OCI-LY7 (cell line): ENCODE data around the gene PUM2. TPM values are rescaled to one million over a fixed set of nuclear protein-coding genes. Genes with fewer than 3 reads are reported as not detected.

Source experiments
- BruUV-seq: library from RNA; stranded (reverse); fragments of 400-500 nt; replicated peaks from 2 replicates; lab custom pipeline; 2021; lab: Mats Ljungman, UMichigan
- CTCF ChIA-PET: fragments of 300-600 bp; sonication (Branson Sonifier 250); formaldehyde crosslinking; loops from one replicate; lab custom pipeline; 2022; ENCODE audit warnings: antibody characterized with exemption; ENCODE audit not compliant: unreplicated experiment; lab: Charles Lee
- POLR2A ChIA-PET: fragments of 300-600 bp; sonication (Branson Sonifier 250); formaldehyde crosslinking; loops from one replicate; lab custom pipeline; 2022; ENCODE audit warnings: antibody characterized with exemption; lab: Charles Lee
- DNase-seq: peaks from one replicate; pipeline ENCODE4 v3.0.0-alpha.2; 2015; ENCODE audit warnings: low spot score
- H2AFZ ChIP-seq: fragments of 200-600 bp; sonication (generic), shearing (Covaris generic); 2 replicates; pipeline ENCODE4 v1.6.1; 2014; ENCODE audit warnings: mild to moderate bottlenecking, antibody characterized with exemption, low read length, moderate library complexity
- H3K27ac ChIP-seq: fragments of 200-600 bp; sonication (generic); 2 replicates; pipeline ENCODE4 v1.5.1; 2014; ENCODE audit warnings: mixed run types, low read depth, mild to moderate bottlenecking, moderate library complexity, low read length, inconsistent platforms; ENCODE audit not compliant: poor library complexity, severe bottlenecking
- H3K36me3 ChIP-seq: fragments of 200-600 bp; sonication (generic); 2 replicates; pipeline ENCODE4 v1.6.1; 2014; ENCODE audit warnings: mild to moderate bottlenecking, antibody characterized with exemption, low read length, moderate library complexity, mixed read lengths; ENCODE audit not compliant: insufficient read depth
- H3K4me1 ChIP-seq: fragments of 200-600 bp; sonication (generic); 2 replicates; pipeline ENCODE4 v1.5.1; 2014; ENCODE audit warnings: mild to moderate bottlenecking, low read length; ENCODE audit not compliant: insufficient read depth, poor library complexity, severe bottlenecking
- H3K4me2 ChIP-seq: fragments of 200-600 bp; sonication (generic); 2 replicates; pipeline ENCODE4 v1.6.1; 2014; ENCODE audit warnings: mild to moderate bottlenecking, low read length
- H3K4me3 ChIP-seq: fragments of 200-600 bp; sonication (generic); 2 replicates; pipeline ENCODE4 v1.5.1; 2014; ENCODE audit warnings: mild to moderate bottlenecking, low read depth, low read length; ENCODE audit not compliant: poor library complexity, severe bottlenecking
- H3K79me2 ChIP-seq: fragments of 200-600 bp; sonication (generic); 2 replicates; pipeline ENCODE4 v1.6.1; 2016; ENCODE audit warnings: low read depth, mild to moderate bottlenecking, low read length, moderate library complexity, mixed read lengths; ENCODE audit not compliant: insufficient read depth
- H3K9me2 ChIP-seq: fragments of 200-600 bp; sonication (generic); 2 replicates; pipeline ENCODE4 v1.6.1; 2016; ENCODE audit warnings: mild to moderate bottlenecking, low read length, mixed read lengths; ENCODE audit not compliant: insufficient read depth
- H3K9me3 ChIP-seq: fragments of 200-600 bp; sonication (generic); 2 replicates; pipeline ENCODE4 v1.6.1; 2014; ENCODE audit warnings: mild to moderate bottlenecking, mixed run types, low read length, mixed read lengths
- H4K20me1 ChIP-seq: fragments of 200-600 bp; sonication (generic); 2 replicates; pipeline ENCODE4 v1.6.1; 2014; ENCODE audit warnings: mild to moderate bottlenecking, antibody characterized with exemption, low read length, moderate library complexity, mixed read lengths; ENCODE audit not compliant: insufficient read depth
- CTCF ChIP-seq: fragments of 200-600 bp; sonication (generic); conservative IDR thresholded peaks from 2 replicates; pipeline ENCODE4 v1.5.1; 2014; ENCODE audit warnings: mild to moderate bottlenecking, antibody characterized with exemption, low read length, moderate library complexity, mixed read lengths
- EZH2phosphoT487 ChIP-seq: fragments of 200-600 bp; sonication (generic); IDR thresholded peaks from 2 replicates; pipeline ENCODE4 v1.6.1; 2018; ENCODE audit warnings: low read depth, borderline replicate concordance, mild to moderate bottlenecking, mixed run types, antibody characterized with exemption, low read length, moderate library complexity, mixed read lengths
- intact Hi-C: fragments of 100-400 bp; cut with micrococcal nuclease; formaldehyde crosslinking; loops from one replicate; pipeline ENCODE4 v1.10.0; 2022; ENCODE audit not compliant: unreplicated experiment
- total RNA-seq, 2 experiments: library from RNA; depleted of rRNA in 1 of 2; stranded (reverse); fragments of >200 nt in 1 of 2; shearing (Covaris generic) in 1 of 2; gene quantifications; 2 replicates each; pipeline ENCODE4 v1.2.3, GENCODE V29; 2014 to 2022

PUM2 gene
- total RNA-seq, 2 experiments from 2014 or later, result 48.2 to 122 TPM

DNA sequence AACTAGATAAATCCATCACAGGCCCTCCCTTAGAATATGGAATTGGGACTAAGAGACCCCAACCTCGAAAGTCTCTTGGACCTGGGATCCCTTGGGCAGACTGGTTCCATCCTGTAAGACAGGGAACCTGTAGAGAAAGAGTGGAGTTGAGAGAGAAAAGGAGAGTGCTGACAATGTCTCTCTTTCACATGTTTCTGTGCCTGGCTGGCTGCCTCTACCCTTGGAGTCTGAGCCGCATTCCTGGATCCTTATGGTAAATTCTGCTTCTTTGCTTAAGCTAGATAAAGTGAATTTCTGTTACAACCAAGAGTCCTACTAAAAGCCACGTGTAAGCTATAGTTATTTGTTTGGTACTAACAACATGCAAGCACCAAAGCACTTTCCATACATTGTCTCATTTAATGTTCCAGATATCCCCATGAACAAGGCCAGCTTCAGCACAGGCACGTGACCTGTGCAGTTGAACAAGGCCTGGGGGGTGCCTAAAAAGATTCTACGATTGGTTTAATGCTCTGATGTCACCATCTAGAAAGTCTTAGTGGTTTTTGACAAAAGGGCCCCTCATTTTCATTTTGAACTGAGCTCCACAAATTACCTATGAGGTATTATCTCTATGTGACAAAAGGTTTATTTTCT, 2.1 kb upstream of the PUM2 start:
- H3K9me2 ChIP-seq, result no peaks in the 10 kb centered on the region
- H3K4me1 ChIP-seq, result peaks cover 25% of the 10 kb centered on the region
- H3K9me3 ChIP-seq, result no peaks in the 10 kb centered on the region
- intact Hi-C loops, result no loop called here
- TF ChIP-seq CTCF (no peak), EZH2phosphoT487 (no peak)
- peaks cover 21% of the 10 kb centered on the region for H3K36me3 ChIP-seq
- peaks cover 18% of the 10 kb centered on the region for H4K20me1 ChIP-seq
- CTCF ChIA-PET, result interaction anchor here (1.0 kb wide), 1 partner anchor 8 kb away, joined by 4 read pairs; no protein-coding TSS in a partner anchor
- POLR2A ChIA-PET, result interaction anchor here (0.7 to 1.3 kb wide), 4 partner anchors 15 to 35 kb away, joined by 3 to 5 read pairs (median 3); no protein-coding TSS in a partner anchor
- peak overlapping the region; percentile 83 for H3K4me2 ChIP-seq
- no peak for DNase-seq
- H3K4me3 ChIP-seq, result peak overlapping the region; percentile 75
- no peak overlapping the region for H3K27ac ChIP-seq
- peak overlapping the region; percentile 76; the same call in 1 of the 2 replicates for H2AFZ ChIP-seq
- no TSS peak for BruUV-seq
- H3K79me2 ChIP-seq, result peaks cover 31% of the 10 kb centered on the region

DNA sequence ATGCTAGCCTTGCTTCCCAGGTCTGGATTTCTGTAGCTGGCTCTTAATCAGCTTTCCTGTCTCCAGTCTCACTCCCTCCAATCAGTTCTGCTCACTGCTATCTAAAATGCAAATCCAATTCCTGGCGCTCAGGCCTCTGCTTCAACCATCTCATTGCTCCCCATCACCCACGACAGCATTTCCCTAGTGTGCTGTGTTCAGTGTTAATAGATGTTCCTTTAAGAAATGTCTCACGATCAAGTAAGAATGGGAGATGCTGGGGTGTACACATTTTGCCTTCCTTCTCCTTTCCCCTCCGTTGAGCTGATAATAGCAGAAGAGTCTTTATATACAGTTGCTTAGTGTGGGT, 1.6 kb upstream of the PUM2 start:
- peak; percentile 29 for DNase-seq
- Histone ChIP-seq H3K9me3 (no peaks in the 10 kb centered on the region), H3K79me2 (peaks cover 36% of the 10 kb centered on the region), H4K20me1 (peaks cover 23% of the 10 kb centered on the region), H3K27ac (peak overlapping the region; percentile 91), H3K9me2 (no peaks in the 10 kb centered on the region), H3K4me3 (peak overlapping the region; percentile 75), H2AFZ (peak overlapping the region; percentile 76; the same call in 1 of the 2 replicates), H3K36me3 (peaks cover 26% of the 10 kb centered on the region), H3K4me1 (peaks cover 30% of the 10 kb centered on the region), H3K4me2 (peak overlapping the region; percentile 83)
- intact Hi-C loops, result no loop called here
- ChIA-PET POLR2A (interaction anchor here (0.5 to 1.3 kb wide), 4 partner anchors 8 to 60 kb away, joined by 3 to 8 read pairs (median 3); no protein-coding TSS in a partner anchor), CTCF (interaction anchor here (0.6 to 1.0 kb wide), 2 partner anchors 9 to 30 kb away, joined by 3 to 4 read pairs; no protein-coding TSS in a partner anchor)
- BruUV-seq, result no TSS peak
- no peak for TF ChIP-seq CTCF
- no peak for TF ChIP-seq EZH2phosphoT487
